OCI-LY1 (cell line): ENCODE measurements around the gene ATP11A.

Experiments used
- H2AFZ ChIP-seq: fragments of 200-600 bp; sonication (generic), shearing (Covaris generic); 2 replicates; pipeline ENCODE4 v1.6.0; 2014; ENCODE audit warnings: antibody characterized with exemption, mild to moderate bottlenecking, low read length
- H3F3A ChIP-seq: fragments of 200-600 bp; sonication (generic), shearing (Covaris generic); 2 replicates; pipeline ENCODE4 v1.6.0; 2014; ENCODE audit warnings: mild to moderate bottlenecking, antibody characterized with exemption, low read length, moderate library complexity; ENCODE audit not compliant: insufficient read depth
- H3K27ac ChIP-seq: fragments of 200-600 bp; sonication (generic); 2 replicates; pipeline ENCODE4 v1.5.1; 2014; ENCODE audit warnings: low read length, mixed run types, mild to moderate bottlenecking, low read depth; ENCODE audit not compliant: poor library complexity, severe bottlenecking
- H3K27me3 ChIP-seq: fragments of 200-600 bp; sonication (generic); 2 replicates; pipeline ENCODE4 v1.6.0; 2014; ENCODE audit warnings: antibody characterized with exemption, mild to moderate bottlenecking, low read length, moderate library complexity; ENCODE audit not compliant: insufficient read depth
- H3K36me3 ChIP-seq: fragments of 200-600 bp; sonication (generic); 2 replicates; pipeline ENCODE4 v1.6.1; 2014; ENCODE audit warnings: mild to moderate bottlenecking, antibody characterized with exemption, low read length, moderate library complexity, mixed read lengths; ENCODE audit not compliant: insufficient read depth
- H3K4me1 ChIP-seq: fragments of 200-600 bp; sonication (generic); 2 replicates; pipeline ENCODE4 v1.5.1; 2014; ENCODE audit warnings: mild to moderate bottlenecking, low read length, moderate library complexity; ENCODE audit not compliant: insufficient read depth, severe bottlenecking
- H3K4me2 ChIP-seq: fragments of 200-600 bp; sonication (generic), shearing (Covaris generic); 2 replicates; pipeline ENCODE4 v1.6.1; 2014; ENCODE audit warnings: low read length
- H3K4me3 ChIP-seq: fragments of 200-600 bp; sonication (generic); 2 replicates; pipeline ENCODE4 v1.5.1; 2014; ENCODE audit warnings: low read length, low read depth, mild to moderate bottlenecking, mixed read lengths; ENCODE audit not compliant: poor library complexity, severe bottlenecking
- H3K79me2 ChIP-seq: fragments of 200-600 bp; shearing (Covaris generic); 2 replicates; pipeline ENCODE4 v1.6.1; 2016; ENCODE audit warnings: mixed run types, low read length, mixed read lengths; ENCODE audit not compliant: insufficient read depth
- H3K9ac ChIP-seq: fragments of 200-600 bp; sonication (generic), shearing (Covaris generic); 2 replicates; pipeline ENCODE4 v1.6.1; 2014; ENCODE audit warnings: mild to moderate bottlenecking, low read length, mixed read lengths
- H3K9me2 ChIP-seq: fragments of 200-600 bp; sonication (generic), shearing (Covaris generic); 2 replicates; pipeline ENCODE4 v1.6.1; 2014; ENCODE audit warnings: low read depth, mild to moderate bottlenecking, low read length, mixed read lengths
- H3K9me3 ChIP-seq: fragments of 200-600 bp; shearing (Covaris generic); 2 replicates; pipeline ENCODE4 v1.6.1; 2014; ENCODE audit warnings: low read length, mixed read lengths
- H4K20me1 ChIP-seq: fragments of 200-600 bp; sonication (generic), shearing (Covaris generic); 2 replicates; pipeline ENCODE4 v1.6.0; 2016; ENCODE audit warnings: mild to moderate bottlenecking, low read length; ENCODE audit not compliant: insufficient read depth
- CTCF ChIP-seq: fragments of 200-600 bp; sonication (generic), shearing (Covaris generic); IDR thresholded peaks from 2 replicates; pipeline ENCODE4 v1.5.1; 2017; ENCODE audit warnings: mild to moderate bottlenecking, antibody characterized with exemption, low read length, moderate library complexity, mixed read lengths
- EZH2 ChIP-seq: fragments of 200-600 bp; sonication (generic), shearing (Covaris generic); IDR thresholded peaks from 2 replicates; pipeline ENCODE4 v1.8.0; 2017; ENCODE audit warnings: borderline replicate concordance, mixed run types, mild to moderate bottlenecking, antibody characterized with exemption, low read length, moderate library complexity, mixed read lengths

ATP11A gene

DNA sequence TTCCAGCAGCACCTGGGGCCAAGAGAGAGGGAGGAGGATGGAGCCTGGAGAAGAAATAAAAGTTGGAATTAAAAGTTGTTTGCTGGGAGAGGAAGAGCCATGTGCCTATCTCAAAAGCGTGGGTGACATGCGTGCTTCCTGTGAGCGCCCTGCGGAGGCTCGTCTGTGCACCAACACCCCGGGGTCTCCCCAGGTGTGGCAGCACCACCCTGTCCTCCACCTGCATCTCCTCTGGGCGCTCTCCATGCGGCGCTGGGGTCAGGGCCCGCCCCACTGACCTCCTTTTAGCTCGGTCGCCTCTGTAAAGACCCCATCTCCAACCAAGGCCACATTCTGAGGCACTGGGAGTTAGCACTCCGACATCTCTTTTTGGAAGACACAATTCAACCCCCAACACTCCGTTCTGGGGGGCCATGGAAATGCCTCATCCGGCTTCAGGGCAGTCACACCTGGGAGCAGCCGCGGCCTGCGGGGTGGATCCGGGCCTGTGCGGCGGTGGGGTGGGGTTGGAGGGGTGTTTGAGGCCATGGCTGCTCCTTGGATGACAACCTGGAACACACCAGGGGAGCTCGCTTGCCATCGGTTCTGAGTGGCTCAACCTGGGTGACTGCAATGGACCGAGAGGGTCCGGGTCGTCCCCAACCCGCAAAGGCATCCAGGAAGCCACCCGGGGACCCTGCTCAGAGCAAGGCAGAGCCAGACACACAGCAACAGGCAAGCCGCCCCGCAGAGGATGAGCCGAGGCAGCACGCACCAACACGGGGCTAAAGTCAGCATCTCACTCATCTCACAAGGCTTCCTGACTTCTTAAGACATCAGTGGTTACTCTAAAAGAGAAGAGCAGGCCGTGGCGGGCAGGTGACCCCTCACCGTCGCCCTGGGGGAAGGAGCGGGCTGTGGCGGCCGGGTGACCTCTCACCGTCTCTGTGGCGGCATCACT, 199.8 kb downstream of the ATP11A start:
- Histone ChIP-seq H3K27me3 (peaks cover 10% of the 10 kb centered on the region), H3K36me3 (no peaks in the 10 kb centered on the region), H3K4me2 (no peak overlapping the region), H3K9me3 (no peaks in the 10 kb centered on the region), H3K4me3 (no peak overlapping the region), H3K4me1 (peaks cover 7% of the 10 kb centered on the region), H3K27ac (no peak overlapping the region), H4K20me1 (no peaks in the 10 kb centered on the region), H2AFZ (no peak overlapping the region), H3K9me2 (no peaks in the 10 kb centered on the region), H3K79me2 (no peaks in the 10 kb centered on the region), H3K9ac (no peak overlapping the region), H3F3A (no peaks in the 10 kb centered on the region)
- no peak for TF ChIP-seq EZH2
- no peak for TF ChIP-seq CTCF

DNA sequence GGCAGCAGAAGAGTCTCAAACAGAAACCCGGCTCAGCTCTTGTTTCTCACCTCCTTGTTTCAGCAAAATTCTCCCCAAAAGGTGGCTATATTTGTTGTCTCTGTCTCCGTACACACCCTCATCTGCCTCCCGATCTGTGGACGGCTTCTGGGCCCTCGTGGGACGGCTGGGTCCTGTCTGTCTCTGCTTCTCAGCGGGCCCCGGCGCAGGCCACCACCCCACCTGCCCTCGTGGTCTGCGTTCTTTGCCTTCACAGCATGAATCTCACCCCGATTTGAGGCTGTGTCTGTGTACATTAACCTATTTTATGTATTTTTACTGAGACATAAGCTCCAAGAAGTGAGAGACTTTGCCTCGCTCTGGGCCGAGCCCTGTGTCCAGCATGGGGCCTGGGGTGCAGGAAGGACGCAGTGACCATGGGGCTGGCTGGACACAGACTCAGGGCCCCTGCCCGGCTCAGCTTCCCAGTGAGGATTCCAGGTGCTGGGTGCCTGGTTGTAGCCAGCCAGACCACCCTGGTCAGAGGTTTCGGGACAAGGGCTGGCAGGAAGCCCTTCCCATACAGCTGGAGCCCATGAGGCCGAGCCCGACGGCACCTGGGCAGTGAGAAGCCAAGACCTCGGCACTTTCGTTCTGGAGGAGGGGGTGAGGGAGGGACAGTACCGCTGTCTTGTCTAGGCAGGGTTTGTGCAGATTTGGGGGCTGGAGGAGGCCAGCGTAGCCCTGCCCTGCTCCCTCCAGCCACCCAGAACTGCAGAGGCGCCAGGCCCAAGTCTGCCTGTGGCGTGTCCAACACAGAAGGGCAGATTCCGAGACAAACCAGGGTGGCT, 200.7 kb downstream of the ATP11A start:
- Histone ChIP-seq H3K27me3 (peaks cover 10% of the 10 kb centered on the region), H3K4me1 (peaks cover 9% of the 10 kb centered on the region), H3K9me2 (no peaks in the 10 kb centered on the region), H3K4me3 (no peak overlapping the region), H4K20me1 (no peaks in the 10 kb centered on the region), H3K36me3 (no peaks in the 10 kb centered on the region), H2AFZ (no peak overlapping the region), H3K9ac (no peak overlapping the region), H3K4me2 (no peak overlapping the region), H3K79me2 (no peaks in the 10 kb centered on the region), H3F3A (no peaks in the 10 kb centered on the region), H3K27ac (no peak overlapping the region), H3K9me3 (no peaks in the 10 kb centered on the region)
- no peak for TF ChIP-seq EZH2
- TF ChIP-seq CTCF: no peak

- Histone ChIP-seq H3K27me3 (peaks cover 10% of the 10 kb centered on the region), H3K36me3 (no peaks in the 10 kb centered on the region), H3K27ac (no peak overlapping the region), H3K4me3 (no peak overlapping the region), H3F3A (no peaks in the 10 kb centered on the region), H3K9me3 (no peaks in the 10 kb centered on the region), H3K4me2 (no peak overlapping the region), H3K9ac (no peak overlapping the region), H3K4me1 (peaks cover 9% of the 10 kb centered on the region), H3K79me2 (no peaks in the 10 kb centered on the region), H4K20me1 (no peaks in the 10 kb centered on the region), H2AFZ (no peak overlapping the region), H3K9me2 (no peaks in the 10 kb centered on the region)
- TF ChIP-seq CTCF (no peak), EZH2 (no peak)
These were observed 201.9 kb downstream of the ATP11A start for GRCh38 chr13:112891477-112892401.
